Ishikawa (cell line): Measurements from ENCODE around the gene AVEN.

Experiments used
- CEBPB ChIP-seq: IDR thresholded peaks from 2 replicates; pipeline ENCODE4 v1.6.1; 2012
- EGR1 ChIP-seq: IDR thresholded peaks from 2 replicates; pipeline ENCODE4 v1.6.1; 2012
- EP300 ChIP-seq: IDR thresholded peaks from 2 replicates; pipeline ENCODE4 v1.6.1; 2012; ENCODE audit warnings: borderline replicate concordance
- FOXM1 ChIP-seq: IDR thresholded peaks from 2 replicates; pipeline ENCODE4 v1.6.1; 2012; ENCODE audit warnings: low read depth, borderline replicate concordance
- NFIC ChIP-seq: IDR thresholded peaks from 2 replicates; pipeline ENCODE4 v1.6.1; 2012
- RAD21 ChIP-seq: IDR thresholded peaks from 2 replicates; pipeline ENCODE4 v1.6.1; 2012; ENCODE audit warnings: low read depth
- REST ChIP-seq: IDR thresholded peaks from 2 replicates; pipeline ENCODE4 v1.6.1; 2012; ENCODE audit warnings: low read depth, mild to moderate bottlenecking
- TAF1 ChIP-seq: IDR thresholded peaks from 2 replicates; pipeline ENCODE4 v1.6.1; 2012; ENCODE audit warnings: low read depth, mild to moderate bottlenecking
- YY1 ChIP-seq: IDR thresholded peaks from 2 replicates; pipeline ENCODE4 v1.6.1; 2012; ENCODE audit warnings: low read depth
- TF ChIP-seq, protein P1 (sequence below): IDR thresholded peaks from 2 replicates; pipeline ENCODE4 v1.6.1; 2012

- TF ChIP-seq EP300 (no peak), NFIC (no peak), REST (no peak), RAD21 (no peak), TAF1 (no peak), YY1 (no peak), EGR1 (no peak), CEBPB (no peak), FOXM1 (no peak)
- TF ChIP-seq, protein P1, sequence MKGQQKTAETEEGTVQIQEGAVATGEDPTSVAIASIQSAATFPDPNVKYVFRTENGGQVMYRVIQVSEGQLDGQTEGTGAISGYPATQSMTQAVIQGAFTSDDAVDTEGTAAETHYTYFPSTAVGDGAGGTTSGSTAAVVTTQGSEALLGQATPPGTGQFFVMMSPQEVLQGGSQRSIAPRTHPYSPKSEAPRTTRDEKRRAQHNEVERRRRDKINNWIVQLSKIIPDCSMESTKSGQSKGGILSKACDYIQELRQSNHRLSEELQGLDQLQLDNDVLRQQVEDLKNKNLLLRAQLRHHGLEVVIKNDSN, result no peak
Measured at GRCh38 chr15:34079904-34080303, 40.9 kb upstream of the AVEN start.
